Uterus (tissue), 2 donors: ENCODE data around the gene BABAM2.

ENCODE experiments used
- CTCF ChIP-seq, 4 experiments: fragments of 200-600 bp in 2 of 4; fragments of 450-650 bp in 2 of 4; sonication (generic) in 2 of 4; IDR thresholded peaks; one replicate each; pipeline ENCODE4 v1.5.1; 2016 to 2019; ENCODE audit warnings: antibody characterized with exemption in 4 of 4, mild to moderate bottlenecking in 2 of 4, moderate library complexity in 1 of 4
- POLR2A ChIP-seq, 2 donors: fragments of 450-650 bp; IDR thresholded peaks; one replicate each; pipeline ENCODE4 v1.6.1; 2016; ENCODE audit warnings: antibody characterized with exemption in 2 of 2, mild to moderate bottlenecking in 1 of 2, moderate library complexity in 1 of 2

DNA sequence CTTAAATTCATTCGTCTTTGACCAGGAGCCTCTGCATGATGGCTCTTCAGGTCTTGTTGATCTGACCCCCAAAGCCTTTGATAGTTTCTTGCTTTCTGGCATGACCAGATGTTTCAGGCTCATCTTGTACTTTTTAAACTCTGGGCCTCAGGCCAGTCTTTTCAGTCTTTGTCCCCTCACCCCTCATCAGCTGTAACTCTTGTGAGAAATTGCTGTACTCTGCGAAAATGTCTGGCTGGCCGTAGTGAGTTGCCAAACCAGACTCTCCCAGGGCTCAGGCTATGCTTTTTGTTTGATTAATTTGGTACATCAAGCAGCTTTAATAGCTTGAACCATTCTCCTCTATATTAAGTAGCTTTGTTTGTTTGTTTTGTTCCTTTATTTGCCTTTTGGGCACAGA lies 75.9 kb downstream of the BABAM2 start:
- TF ChIP-seq CTCF (IDR thresholded peaks at IDR 0.05) (no peak), POLR2A (IDR thresholded peaks at IDR 0.05) (no peak)
